GM11168 (cell line): ENCODE measurements around the gene SLC31A2.

Source experiments
- in situ Hi-C: fragments of 300-500 bp; cut with MboI; formaldehyde crosslinking; loops from one replicate; pipeline ENCODE4 v1.12.0; 2022; ENCODE audit warnings: low sequenced_read_pairs; ENCODE audit not compliant: unreplicated experiment

The SLC31A2 gene

GRCh38 chr9:113184539-113184938, 33.7 kb downstream of the SLC31A2 start:
- in situ Hi-C loops = no loop called here

- in situ Hi-C loops = no loop called here
Measured at GRCh38 chr9:113185271-113185670, 34.5 kb downstream of the SLC31A2 start.

GRCh38 chr9:113186137-113186755, 35.4 kb downstream of the SLC31A2 start:
- in situ Hi-C loops = no loop called here

- in situ Hi-C loops = no loop called here
Measured at GRCh38 chr9:113187929-113188595, 37.3 kb downstream of the SLC31A2 start.

- in situ Hi-C loops = no loop called here
Measured at GRCh38 chr9:113192455-113192854, 41.6 kb downstream of the SLC31A2 start.

- in situ Hi-C loops = no loop called here
Measured at GRCh38 chr9:113199683-113200329, 49.0 kb downstream of the SLC31A2 start.

- in situ Hi-C loops = no loop called here
Measured at GRCh38 chr9:113205432-113205831, 54.6 kb downstream of the SLC31A2 start.

GRCh38 chr9:113205861-113206260, 55.1 kb downstream of the SLC31A2 start:
- in situ Hi-C loops = no loop called here

GRCh38 chr9:113210815-113211214, 60.0 kb downstream of the SLC31A2 start:
- in situ Hi-C loops = no loop called here
